ENCODE results near the gene VPS54.

The VPS54 gene

GRCh38 chr2:63882395-63883105 lies 136.7 kb downstream of the VPS54 start:
- no peak for DNase-seq (ENCODE audit: low read depth)
- H3K4me3 ChIP-seq (ENCODE audit: low read length): no peak overlapping the region
- no peak for TF ChIP-seq CTCF (conservative IDR thresholded peaks at IDR 0.05; ENCODE audit: low read length)

- no peak overlapping the region for H3K4me3 ChIP-seq (ENCODE audit: low read length)
- no peak for TF ChIP-seq CTCF (conservative IDR thresholded peaks at IDR 0.05; ENCODE audit: low read length)
- no peak for DNase-seq (ENCODE audit: low read depth)
Measured at GRCh38 chr2:63881205-63881604, 138.0 kb downstream of the VPS54 start.

- DNase-seq (ENCODE audit: low read depth): no peak
- no peak for TF ChIP-seq CTCF (conservative IDR thresholded peaks at IDR 0.05; ENCODE audit: low read length)
- no peak overlapping the region for H3K4me3 ChIP-seq (ENCODE audit: low read length)
Measured at GRCh38 chr2:63880625-63881024, 138.6 kb downstream of the VPS54 start.

GRCh38 chr2:63879876-63880433 lies 139.3 kb downstream of the VPS54 start:
- H3K4me3 ChIP-seq (ENCODE audit: low read length): no peak overlapping the region
- no peak for TF ChIP-seq CTCF (conservative IDR thresholded peaks at IDR 0.05; ENCODE audit: low read length)
- DNase-seq (ENCODE audit: low read depth): no peak

GRCh38 chr2:63878486-63878885 lies 140.7 kb downstream of the VPS54 start:
- H3K4me3 ChIP-seq (ENCODE audit: low read length): no peak overlapping the region
- no peak for TF ChIP-seq CTCF (conservative IDR thresholded peaks at IDR 0.05; ENCODE audit: low read length)
- no peak for DNase-seq (ENCODE audit: low read depth)

GRCh38 chr2:63876311-63876710 lies 142.9 kb downstream of the VPS54 start:
- no peak for TF ChIP-seq CTCF (conservative IDR thresholded peaks at IDR 0.05; ENCODE audit: low read length)
- no peak overlapping the region for H3K4me3 ChIP-seq (ENCODE audit: low read length)
- no peak for DNase-seq (ENCODE audit: low read depth)

- peak; percentile 8 for DNase-seq (ENCODE audit: low read depth)
- H3K4me3 ChIP-seq (ENCODE audit: low read length): no peak overlapping the region
- TF ChIP-seq CTCF (conservative IDR thresholded peaks at IDR 0.05; ENCODE audit: low read length): no peak
Measured at GRCh38 chr2:63875559-63876245, 143.5 kb downstream of the VPS54 start.

Data from AG10803 (cell line).